Left ventricle myocardium inferior (tissue), 1 donor: ENCODE data around the gene REC114. TPM values are rescaled to one million over a fixed set of nuclear protein-coding genes. Genes with fewer than 3 reads are reported as not detected.
A peak's percentile ranks its signal among the peaks of the same experiment; 100 is the strongest.

Source experiments
- DNase-seq: peaks from one replicate; pipeline ENCODE4 v3.0.0-alpha.2; 2020
- H3K27ac ChIP-seq: fragments of 200-600 bp; replicated peaks from 2 replicates; pipeline ENCODE4 v1.8.0; 2021
- H3K27me3 ChIP-seq: fragments of 200-600 bp; 2 replicates; pipeline ENCODE4 v1.8.0; 2021; ENCODE audit warnings: low read depth
- H3K36me3 ChIP-seq: fragments of 200-600 bp; 2 replicates; pipeline ENCODE4 v1.8.0; 2021
- H3K4me1 ChIP-seq: fragments of 200-600 bp; 2 replicates; pipeline ENCODE4 v1.8.0; 2021
- H3K4me3 ChIP-seq: fragments of 200-600 bp; 2 replicates; pipeline ENCODE4 v1.8.0; 2021; ENCODE audit warnings: mild to moderate bottlenecking, moderate library complexity
- H3K9me3 ChIP-seq: fragments of 200-600 bp; replicated peaks from 2 replicates; pipeline ENCODE4 v1.8.0; 2021
- CTCF ChIP-seq: fragments of 200-600 bp; IDR thresholded peaks from 2 replicates; pipeline ENCODE4 v1.8.0; 2021; ENCODE audit warnings: antibody characterized with exemption, mild to moderate bottlenecking, borderline replicate concordance
- intact Hi-C: fragments of 100-400 bp; cut with micrococcal nuclease; formaldehyde crosslinking; loops from one replicate; pipeline ENCODE4 v1.11.0; 2022
- long read RNA-seq: library from polyadenylated mRNA; unstranded; transcript quantifications from one replicate; pipeline ENCODE4 v2.0.0, GENCODE V29; 2021
- total RNA-seq: library from RNA; stranded (reverse); fragmentation: NEBNext Ultra II Directional; extraction: Animal tissue kit (Norgen Biotek cat#: 25700); gene quantifications from one replicate; pipeline ENCODE4 v1.2.1, GENCODE V29; 2021
- donor health status: DM: no; HTN: yes; CAD: no; lungs with severe emphysema.

REC114 gene
- 1.4 TPM for total RNA-seq
- long read RNA-seq, partial matches to known transcripts, result 0 of 2 reads
- long read RNA-seq, other reads (novel, unspliced or antisense), result 2 of 2 reads

GRCh38 chr15:73442968-73443367, at the start of gene REC114:
REC114 (plus strand) TSS chr15:73443164; CDS start chr15:73443186, 22 bp downstream.
- no peak for DNase-seq
- H3K4me3 ChIP-seq, result no peak within 1 kb of the TSS
- no peak within 1 kb of the TSS for H3K27ac ChIP-seq
- H3K27me3 ChIP-seq, result peaks cover 37% of the 10 kb centered on the region
- no peak for TF ChIP-seq CTCF
- intact Hi-C loops, result no loop called here
- peaks cover 12% of the 10 kb centered on the region for H3K9me3 ChIP-seq
- no peaks in the 10 kb centered on the region for H3K36me3 ChIP-seq
- H3K4me1 ChIP-seq, result no peaks in the 10 kb centered on the region

- Histone ChIP-seq H3K4me3 (no peak overlapping the region), H3K36me3 (no peaks in the 10 kb centered on the region), H3K27ac (no peak overlapping the region), H3K9me3 (no peaks in the 10 kb centered on the region), H3K27me3 (peaks cover 11% of the 10 kb centered on the region), H3K4me1 (peaks cover 63% of the 10 kb centered on the region)
- no peak for DNase-seq
- TF ChIP-seq CTCF, result no peak
- intact Hi-C loops, result no loop called here
These were observed 49.6 kb upstream of the REC114 start for GRCh38 chr15:73393336-73393735.

- Histone ChIP-seq H3K4me1 (peaks cover 48% of the 10 kb centered on the region), H3K36me3 (no peaks in the 10 kb centered on the region), H3K27ac (no peak overlapping the region), H3K4me3 (no peak overlapping the region), H3K27me3 (peaks cover 11% of the 10 kb centered on the region), H3K9me3 (no peaks in the 10 kb centered on the region)
- peak; percentile 71 for DNase-seq
- intact Hi-C loops, result no loop called here
- no peak for TF ChIP-seq CTCF
These were observed 48.2 kb upstream of the REC114 start for GRCh38 chr15:73394782-73395181.

GRCh38 chr15:73395671-73396070, 47.3 kb upstream of the REC114 start:
- TF ChIP-seq CTCF, result no peak
- peaks cover 41% of the 10 kb centered on the region for H3K4me1 ChIP-seq
- intact Hi-C loops, result no loop called here
- no peaks in the 10 kb centered on the region for H3K9me3 ChIP-seq
- no peaks in the 10 kb centered on the region for H3K36me3 ChIP-seq
- no peak overlapping the region for H3K4me3 ChIP-seq
- H3K27me3 ChIP-seq, result peaks cover 11% of the 10 kb centered on the region
- no peak overlapping the region for H3K27ac ChIP-seq
- DNase-seq, result no peak

- H3K27me3 ChIP-seq, result peaks cover 11% of the 10 kb centered on the region
- H3K4me1 ChIP-seq, result peaks cover 38% of the 10 kb centered on the region
- no peak overlapping the region for H3K4me3 ChIP-seq
- DNase-seq, result no peak
- no peak overlapping the region for H3K27ac ChIP-seq
- TF ChIP-seq CTCF, result no peak
- no peaks in the 10 kb centered on the region for H3K36me3 ChIP-seq
- intact Hi-C loops, result no loop called here
- no peaks in the 10 kb centered on the region for H3K9me3 ChIP-seq
These were observed 45.5 kb upstream of the REC114 start for GRCh38 chr15:73397461-73397860.
